Body of pancreas (tissue), 4 donors: Measurements from ENCODE around the gene TOP2B. TPM values are rescaled to one million over a fixed set of nuclear protein-coding genes. Genes with fewer than 3 reads are reported as not detected.

Experiments used
- ATAC-seq: fragments of 150-250 bp; one replicate; pipeline ENCODE4 v1.9.1; 2016
- DNase-seq, 4 donors: peaks; one replicate each; pipeline ENCODE4 v3.0.0-alpha.2; 2019
- H3K27ac ChIP-seq, 4 donors: fragments of 200-600 bp; sonication (generic); 1 replicate in 3 of 4; 2 replicates in 1 of 4; pipeline versions ENCODE4 v1.5.1 to v1.6.1; 2016 to 2019; ENCODE audit warnings: mild to moderate bottlenecking in 1 of 4, mixed read lengths in 1 of 4, moderate library complexity in 1 of 4
- H3K27me3 ChIP-seq, 2 donors: fragments of 200-600 bp; sonication (generic); one replicate each; pipeline ENCODE4 v1.6.0; 2016; ENCODE audit warnings: mild to moderate bottlenecking in 1 of 2
- H3K36me3 ChIP-seq, 2 donors: fragments of 200-600 bp; sonication (generic); replicated peaks in 1 of 2; 2 replicates each; pipeline ENCODE4 v1.5.1; 2016; ENCODE audit warnings: low read depth in 2 of 2; ENCODE audit not compliant: insufficient read depth in 1 of 2
- H3K4me1 ChIP-seq: fragments of 200-600 bp; sonication (generic); one replicate; pipeline ENCODE4 v1.6.0; 2016
- H3K4me3 ChIP-seq, 2 donors: fragments of 200-600 bp; sonication (generic); 1 replicate in 1 of 2; 2 replicates in 1 of 2; pipeline ENCODE4 v1.5.1; 2016 to 2019
- H3K9me3 ChIP-seq, 3 donors: fragments of 200-600 bp; sonication (generic); 1 replicate in 2 of 3; 2 replicates in 1 of 3; pipeline ENCODE4 v1.5.1; 2016
- POLR2A ChIP-seq, 3 donors: fragments of 450-650 bp; IDR thresholded peaks; one replicate each; pipeline ENCODE4 v1.6.1; 2016; ENCODE audit warnings: antibody characterized with exemption in 3 of 3, mild to moderate bottlenecking in 2 of 3
- WGBS, 2 donors: methylation state at CpG; one replicate each; pipeline ENCODE4 v1.1.5; 2017; 5-methylcytosine and 5-hydroxymethylcytosine counted together
- intact Hi-C: fragments of 100-400 bp; cut with DNase I; formaldehyde crosslinking; loops from one replicate; pipeline ENCODE4 v1.15.1; 2023
- total RNA-seq, 2 donors: library from RNA; depleted of rRNA; stranded (reverse); fragments of >200 nt; gene quantifications; one replicate each; pipeline ENCODE4 v1.1.0, GENCODE V29; 2016
- TF ChIP-seq, protein P1 (sequence below), 7 experiments: fragments of 450-650 bp in 4 of 7; fragments of 200-600 bp in 3 of 7; sonication (generic) in 3 of 7; IDR thresholded peaks; one replicate each; pipeline ENCODE4 v1.5.1; 2016 to 2019; ENCODE audit warnings: antibody characterized with exemption in 7 of 7

Gene TOP2B
- 10 to 100 TPM; 52.7 to 83.1 TPM for total RNA-seq

- TF ChIP-seq, protein P1, sequence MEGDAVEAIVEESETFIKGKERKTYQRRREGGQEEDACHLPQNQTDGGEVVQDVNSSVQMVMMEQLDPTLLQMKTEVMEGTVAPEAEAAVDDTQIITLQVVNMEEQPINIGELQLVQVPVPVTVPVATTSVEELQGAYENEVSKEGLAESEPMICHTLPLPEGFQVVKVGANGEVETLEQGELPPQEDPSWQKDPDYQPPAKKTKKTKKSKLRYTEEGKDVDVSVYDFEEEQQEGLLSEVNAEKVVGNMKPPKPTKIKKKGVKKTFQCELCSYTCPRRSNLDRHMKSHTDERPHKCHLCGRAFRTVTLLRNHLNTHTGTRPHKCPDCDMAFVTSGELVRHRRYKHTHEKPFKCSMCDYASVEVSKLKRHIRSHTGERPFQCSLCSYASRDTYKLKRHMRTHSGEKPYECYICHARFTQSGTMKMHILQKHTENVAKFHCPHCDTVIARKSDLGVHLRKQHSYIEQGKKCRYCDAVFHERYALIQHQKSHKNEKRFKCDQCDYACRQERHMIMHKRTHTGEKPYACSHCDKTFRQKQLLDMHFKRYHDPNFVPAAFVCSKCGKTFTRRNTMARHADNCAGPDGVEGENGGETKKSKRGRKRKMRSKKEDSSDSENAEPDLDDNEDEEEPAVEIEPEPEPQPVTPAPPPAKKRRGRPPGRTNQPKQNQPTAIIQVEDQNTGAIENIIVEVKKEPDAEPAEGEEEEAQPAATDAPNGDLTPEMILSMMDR (IDR thresholded peaks at IDR 0.05), result no peak
- peak; percentile 92 to 95 (median 94) for TF ChIP-seq POLR2A (IDR thresholded peaks at IDR 0.05)
- DNase-seq (peak; percentile 94 to 97 (median 96)), ATAC-seq (peak; percentile 98)
- Histone ChIP-seq H3K27ac (peak within 1 kb of the TSS; percentile 87 to 98 (median 94)), H3K4me1 (peaks cover 32% of the 10 kb centered on the region), H3K27me3 (no peaks in the 10 kb centered on the region), H3K4me3 (peak within 1 kb of the TSS; percentile 48 to 61), H3K9me3 (no peaks in the 10 kb centered on the region), H3K36me3 (no peaks in the 10 kb centered on the region)
- WGBS, 2 donors, result 0 to 2% methylated on average over 20 to 33 of the region's 33 CpGs
- intact Hi-C loops, result no loop called here
Measured at GRCh38 chr3:25664812-25665314, at the start of gene TOP2B. Gene TOP2B, minus strand, starts transcription at chr3:25664907. Its CDS starts 610 bp downstream, at chr3:25664297.

GRCh38 chr3:25713341-25713985 is 48.8 kb upstream of the TOP2B start:
- Histone ChIP-seq H3K4me1 (no peaks in the 10 kb centered on the region), H3K27ac (no peak overlapping the region), H3K9me3 (no peaks in the 10 kb centered on the region), H3K36me3 (no peaks in the 10 kb centered on the region), H3K27me3 (no peaks in the 10 kb centered on the region), H3K4me3 (no peak overlapping the region)
- 84 to 85% methylated on average over 11 of the region's 11 CpGs for WGBS, 2 donors
- no peak for ATAC-seq
- no peak for DNase-seq
- TF ChIP-seq POLR2A (IDR thresholded peaks at IDR 0.05), result no peak
- intact Hi-C loops, result no loop called here

DNA sequence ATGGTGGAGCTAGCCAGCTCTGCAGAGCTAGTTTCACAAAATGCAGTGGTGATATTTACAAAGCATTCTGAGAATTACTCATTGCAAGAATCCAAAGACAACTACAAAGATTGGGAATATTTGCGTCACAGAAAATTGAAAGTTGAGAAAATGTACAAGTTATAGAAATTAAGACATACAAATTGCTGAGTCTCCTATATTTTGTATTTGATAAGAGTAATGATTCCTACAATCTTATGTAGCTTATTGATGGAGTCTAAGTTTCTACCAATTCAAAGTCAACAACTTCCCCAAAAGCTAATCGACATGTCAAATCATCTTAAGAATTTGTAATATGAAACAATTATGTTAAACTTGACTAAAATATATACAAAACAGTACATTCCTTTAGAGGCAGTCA is 46.4 kb upstream of the TOP2B start:
- ATAC-seq (no peak), DNase-seq (no peak)
- no peak overlapping the region for H3K4me3 ChIP-seq
- no peaks in the 10 kb centered on the region for H3K36me3 ChIP-seq
- H3K27ac ChIP-seq, result no peak overlapping the region
- 98 to 99% methylated on average over 2 of the region's 2 CpGs for WGBS, 2 donors
- intact Hi-C loops, result no loop called here
- no peaks in the 10 kb centered on the region for H3K4me1 ChIP-seq
- TF ChIP-seq, protein P1 (IDR thresholded peaks at IDR 0.05), result no peak
- no peak for TF ChIP-seq POLR2A (IDR thresholded peaks at IDR 0.05)
- no peaks in the 10 kb centered on the region for H3K27me3 ChIP-seq
- H3K9me3 ChIP-seq, result no peaks in the 10 kb centered on the region

DNA sequence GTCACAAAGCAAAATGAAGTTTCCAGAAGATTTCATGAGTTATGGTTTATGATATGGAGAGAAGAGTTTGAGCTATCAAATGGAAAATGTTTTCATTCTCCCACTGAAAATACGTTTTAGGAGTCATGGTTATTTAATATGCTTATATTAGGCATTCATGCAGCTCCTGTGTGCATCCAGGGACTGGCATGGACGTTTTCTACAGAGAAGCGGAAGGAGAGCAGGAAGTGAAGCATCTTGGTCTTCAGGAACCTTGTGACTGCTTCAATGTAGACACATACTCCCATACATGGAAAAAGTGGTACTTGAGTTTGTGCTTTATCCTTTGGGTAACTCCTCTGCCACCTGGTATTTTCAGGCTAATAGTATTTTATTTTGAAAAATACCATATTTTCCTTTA is 43.3 kb upstream of the TOP2B start:
- no peak overlapping the region for H3K4me3 ChIP-seq
- ATAC-seq (no peak), DNase-seq (no peak)
- H3K27ac ChIP-seq, result no peak overlapping the region
- H3K9me3 ChIP-seq, result no peaks in the 10 kb centered on the region
- no peaks in the 10 kb centered on the region for H3K27me3 ChIP-seq
- TF ChIP-seq, protein P1 (IDR thresholded peaks at IDR 0.05), result no peak
- no peak for TF ChIP-seq POLR2A (IDR thresholded peaks at IDR 0.05)
- intact Hi-C loops, result no loop called here
- H3K4me1 ChIP-seq, result no peaks in the 10 kb centered on the region
- 45 to 46% methylated on average over 3 of the region's 3 CpGs for WGBS, 2 donors
- H3K36me3 ChIP-seq, result no peaks in the 10 kb centered on the region

DNA sequence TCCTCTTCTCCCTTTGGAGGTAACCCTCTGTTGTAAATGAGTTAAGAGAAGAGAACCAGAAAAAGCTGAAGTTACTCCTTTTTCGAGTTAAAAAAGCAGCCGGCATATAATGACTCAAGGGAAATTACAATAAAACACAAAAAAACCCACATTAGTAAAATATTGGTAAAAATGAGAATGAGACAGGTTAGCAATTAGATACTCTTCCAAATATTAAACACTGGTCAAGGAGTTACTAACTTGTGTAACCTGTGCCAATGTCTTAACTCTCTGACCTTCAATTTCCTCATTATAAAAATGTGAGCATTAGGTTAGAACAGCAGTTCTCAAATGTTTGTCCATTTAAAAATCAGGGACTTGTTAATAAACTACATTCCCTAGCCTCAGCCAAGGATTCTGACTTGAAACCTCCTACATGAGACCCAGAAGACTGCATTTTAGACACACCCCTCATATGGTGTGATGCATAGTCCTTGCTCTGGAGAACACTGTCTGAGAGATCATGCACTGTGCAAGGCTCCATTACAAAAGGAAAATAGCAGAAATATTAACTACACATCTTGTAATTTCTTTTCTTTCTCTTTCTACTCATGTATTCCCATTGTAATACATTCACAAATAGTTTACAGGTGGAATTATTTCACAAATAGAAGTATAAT is 42.7 kb upstream of the TOP2B start:
- H3K27ac ChIP-seq, result no peak overlapping the region
- WGBS, 2 donors, result 81 to 87% methylated on average over 2 of the region's 2 CpGs
- intact Hi-C loops, result no loop called here
- TF ChIP-seq POLR2A (IDR thresholded peaks at IDR 0.05), result no peak
- TF ChIP-seq, protein P1 (IDR thresholded peaks at IDR 0.05), result no peak
- DNase-seq (no peak), ATAC-seq (no peak)
- H3K27me3 ChIP-seq, result no peaks in the 10 kb centered on the region
- H3K4me1 ChIP-seq, result no peaks in the 10 kb centered on the region
- H3K9me3 ChIP-seq, result no peaks in the 10 kb centered on the region
- H3K36me3 ChIP-seq, result no peaks in the 10 kb centered on the region
- H3K4me3 ChIP-seq, result no peak overlapping the region
